HG02981 (cell line): ENCODE results near the gene MVB12A.

Experiments
- ATAC-seq: cut with Tn5 transposase; IDR thresholded peaks from one replicate; pipeline ENCODE4 v1.9.1; 2021; ENCODE audit warnings: mild to moderate bottlenecking, moderate library complexity; ENCODE audit not compliant: unreplicated experiment

Gene MVB12A

GRCh38 chr19:17441241-17442021, 21.6 kb downstream of the MVB12A start:
- no peak for ATAC-seq

- no peak for ATAC-seq
Measured at GRCh38 chr19:17445526-17446165, 25.8 kb downstream of the MVB12A start.

- no peak for ATAC-seq
Measured at GRCh38 chr19:17447704-17448130, 27.9 kb downstream of the MVB12A start.

GRCh38 chr19:17448131-17448967, 28.5 kb downstream of the MVB12A start, which contains the start of gene TMEM221:
Gene TMEM221 (minus strand): TSS chr19:17448668. CDS start chr19:17448462, 206 bp downstream.
- no peak for ATAC-seq

GRCh38 chr19:17450264-17451075, 30.6 kb downstream of the MVB12A start:
- ATAC-seq: no peak

- ATAC-seq: no peak
Measured at GRCh38 chr19:17451820-17452219, 32.0 kb downstream of the MVB12A start.

GRCh38 chr19:17454576-17455071, 34.8 kb downstream of the MVB12A start:
- ATAC-seq: no peak

GRCh38 chr19:17455308-17456123, 35.7 kb downstream of the MVB12A start:
- no peak for ATAC-seq

GRCh38 chr19:17456127-17456526, 36.3 kb downstream of the MVB12A start:
- ATAC-seq: no peak

- ATAC-seq: no peak
Measured at GRCh38 chr19:17457616-17458015, 37.8 kb downstream of the MVB12A start.

- ATAC-seq: no peak
Measured at GRCh38 chr19:17458970-17459369, 39.1 kb downstream of the MVB12A start.

GRCh38 chr19:17460372-17461230, 40.8 kb downstream of the MVB12A start, which contains the start of gene NXNL1:
Gene NXNL1 (minus strand): TSS chr19:17460926. CDS start chr19:17460869, 57 bp downstream.
- no peak for ATAC-seq

GRCh38 chr19:17466487-17466850, 46.6 kb downstream of the MVB12A start:
- ATAC-seq: no peak

GRCh38 chr19:17467471-17468301, 47.8 kb downstream of the MVB12A start:
- no peak for ATAC-seq

- no peak for ATAC-seq
Measured at GRCh38 chr19:17468302-17469091, 48.6 kb downstream of the MVB12A start.

- ATAC-seq: no peak
Measured at GRCh38 chr19:17469092-17469480, 49.2 kb downstream of the MVB12A start.
